Fibroblast of the conjunctiva (primary cell): ENCODE data around the gene SND1.

Experiments
- DNase-seq: peaks from one replicate; pipeline ENCODE4 v3.0.0-alpha.2; 2010; ENCODE audit warnings: low read depth

Gene SND1

GRCh38 chr7:127934711-127935110 lies 282.7 kb downstream of the SND1 start:
- no peak for DNase-seq

GRCh38 chr7:127935847-127936376 lies 283.9 kb downstream of the SND1 start:
- no peak for DNase-seq

GRCh38 chr7:127937066-127937680 lies 285.2 kb downstream of the SND1 start:
- DNase-seq: no peak

- peak; percentile 27 for DNase-seq
These were observed 286.6 kb downstream of the SND1 start for GRCh38 chr7:127938588-127938987.

GRCh38 chr7:127940381-127941160 lies 288.6 kb downstream of the SND1 start:
- no peak for DNase-seq

- DNase-seq: no peak
These were observed 289.6 kb downstream of the SND1 start for GRCh38 chr7:127941476-127942210.

- DNase-seq: no peak
These were observed 291.8 kb downstream of the SND1 start for GRCh38 chr7:127943541-127944521.

GRCh38 chr7:127946111-127946510 lies 294.1 kb downstream of the SND1 start:
- DNase-seq: no peak

GRCh38 chr7:127946847-127947246 lies 294.9 kb downstream of the SND1 start:
- no peak for DNase-seq

- DNase-seq: no peak
These were observed 296.3 kb downstream of the SND1 start for GRCh38 chr7:127948312-127948711.

- no peak for DNase-seq
These were observed 296.9 kb downstream of the SND1 start for GRCh38 chr7:127948930-127949329.

- no peak for DNase-seq
These were observed 297.8 kb downstream of the SND1 start for GRCh38 chr7:127949769-127950222.

GRCh38 chr7:127950233-127950935 lies 298.4 kb downstream of the SND1 start:
- DNase-seq: no peak

GRCh38 chr7:127953423-127954356 lies 301.7 kb downstream of the SND1 start:
- no peak for DNase-seq

GRCh38 chr7:127954357-127954748 lies 302.4 kb downstream of the SND1 start:
- DNase-seq: no peak

- no peak for DNase-seq
These were observed 303.1 kb downstream of the SND1 start for GRCh38 chr7:127955051-127955531.

GRCh38 chr7:127957886-127958285 lies 305.9 kb downstream of the SND1 start:
- no peak for DNase-seq

GRCh38 chr7:127959770-127960169 lies 307.8 kb downstream of the SND1 start:
- DNase-seq: no peak

- DNase-seq: no peak
These were observed 309.9 kb downstream of the SND1 start for GRCh38 chr7:127961786-127962453.
